Measurements from ENCODE around the gene PIK3C2A.

DNA sequence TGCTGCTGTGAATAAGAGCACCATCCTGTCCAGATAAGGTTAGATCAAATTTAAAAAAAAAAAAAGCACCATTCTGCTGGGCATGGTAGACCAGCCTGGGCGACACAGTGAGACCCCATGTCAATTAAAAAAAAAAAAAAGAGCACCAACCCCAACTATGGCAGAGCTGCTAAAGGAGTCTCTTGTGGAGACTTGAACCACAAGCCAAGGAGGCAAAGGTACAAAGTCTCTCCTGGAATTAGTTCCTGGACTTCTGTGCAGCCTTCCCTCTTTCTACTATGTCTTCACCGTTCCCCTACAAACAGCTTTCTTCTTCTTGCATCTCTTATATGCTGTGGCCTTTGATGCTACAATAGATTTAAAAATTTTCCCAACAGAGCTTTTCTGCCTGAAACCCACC, 1.3 kb downstream of the PIK3C2A start:
- no peak for TF ChIP-seq CTCF (IDR thresholded peaks at IDR 0.05)
- no peak for TF ChIP-seq EZH2 (IDR thresholded peaks at IDR 0.05)
- no peak for TF ChIP-seq EZH2phosphoT487 (IDR thresholded peaks at IDR 0.05)

All from neural progenitor cell (in vitro differentiated cells).